Erythroblast (primary cell): ENCODE data around the gene POU2F1.

ENCODE experiments used
- GATA1 ChIP-seq: IDR thresholded peaks from 2 replicates; pipeline ENCODE4 v1.6.1; 2011; ENCODE audit warnings: low read depth, mild to moderate bottlenecking, control low read depth, low read length, moderate library complexity
- POLR2A ChIP-seq: IDR thresholded peaks from 2 replicates; pipeline ENCODE4 v1.6.1; 2011; ENCODE audit warnings: mild to moderate bottlenecking, low read length

- no peak for TF ChIP-seq POLR2A
- no peak for TF ChIP-seq GATA1
These were observed 149.2 kb downstream of the POU2F1 start for GRCh38 chr1:167369933-167370332.
